GM12873 (cell line): Measurements from ENCODE around the gene TOR3A.

Source experiments
- CTCF ChIP-seq: IDR thresholded peaks from 2 replicates; pipeline ENCODE4 v1.5.1; 2012; ENCODE audit warnings: low read depth, mild to moderate bottlenecking, moderate library complexity, low read length, control low read depth; ENCODE audit not compliant: insufficient read depth; ENCODE audit errors: missing control alignments

TOR3A gene

DNA sequence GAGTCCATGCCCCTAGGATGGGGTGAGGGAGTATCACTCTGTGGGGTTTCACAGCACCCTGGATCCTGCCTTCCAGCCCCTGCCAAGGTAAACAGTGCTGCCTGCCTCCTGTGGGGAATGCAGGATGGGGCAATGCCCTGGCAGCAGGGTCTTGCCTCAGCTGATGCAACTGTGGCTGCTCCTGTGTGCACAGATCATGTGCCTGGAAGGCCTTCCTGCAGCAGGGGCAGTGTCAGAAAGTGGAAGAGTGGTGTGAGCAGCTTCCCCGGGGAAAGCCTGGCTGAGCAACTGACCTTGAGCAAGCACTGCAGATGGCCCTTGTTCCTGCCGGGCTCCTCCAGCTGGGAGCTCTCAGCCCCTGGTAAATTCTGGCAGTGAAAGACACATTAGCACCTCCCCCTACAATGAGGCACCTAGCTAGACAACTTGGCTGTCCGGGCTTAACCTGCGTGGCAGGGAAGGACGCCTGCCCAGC lies 9.9 kb downstream of the TOR3A start:
- TF ChIP-seq CTCF = no peak

- no peak for TF ChIP-seq CTCF
Measured at GRCh38 chr1:179092896-179093461, 11.1 kb downstream of the TOR3A start.

- no peak for TF ChIP-seq CTCF
Measured at GRCh38 chr1:179094818-179095217, 12.9 kb downstream of the TOR3A start.

DNA sequence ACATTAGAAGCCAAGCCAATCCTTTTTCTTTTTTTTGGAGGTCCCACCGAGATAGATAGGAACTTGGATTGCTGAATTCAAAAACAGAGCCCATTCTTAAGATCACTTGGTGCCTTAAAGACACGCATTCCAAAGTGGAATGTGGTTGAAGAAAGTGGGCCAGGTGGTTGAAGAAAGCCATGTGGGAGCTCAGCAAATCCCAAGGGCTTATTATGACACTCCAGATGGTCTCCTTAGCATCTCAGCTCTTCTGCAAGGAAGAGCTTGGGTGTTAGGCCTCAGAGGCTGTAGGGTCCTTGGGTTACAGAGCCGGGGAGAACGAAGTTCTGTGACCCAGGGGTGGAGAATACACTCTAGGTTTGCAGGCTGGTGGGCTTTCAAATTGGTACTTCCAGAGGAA lies 13.5 kb downstream of the TOR3A start:
- no peak for TF ChIP-seq CTCF

DNA sequence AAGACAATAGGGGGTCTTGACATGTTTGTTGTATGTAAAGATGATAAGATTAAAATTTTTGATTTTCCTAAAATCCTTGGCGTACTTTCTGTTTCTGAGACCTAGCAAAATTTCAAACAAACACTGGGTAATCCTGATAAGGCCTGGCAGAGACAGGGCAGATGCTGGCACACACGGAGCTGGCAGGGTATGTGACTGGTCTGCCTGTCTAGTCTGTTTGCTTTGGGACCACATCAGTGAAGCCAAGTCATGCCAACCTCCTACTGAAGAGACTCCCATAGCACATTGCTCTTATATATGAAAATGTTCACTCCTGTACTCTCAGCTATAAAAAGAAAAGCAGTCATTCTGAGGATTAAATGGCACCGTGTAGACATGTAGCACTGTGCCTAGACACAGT lies 14.1 kb downstream of the TOR3A start:
- no peak for TF ChIP-seq CTCF

- TF ChIP-seq CTCF = no peak
Measured at GRCh38 chr1:179099891-179100290, 18.0 kb downstream of the TOR3A start.

GRCh38 chr1:179101566-179101965 lies 19.7 kb downstream of the TOR3A start:
- TF ChIP-seq CTCF = no peak
